SU-DHL-6 (cell line): ENCODE measurements around the gene EPB41L4B.

ENCODE experiments used
- EZH2phosphoT487 ChIP-seq: fragments of 200-600 bp; sonication (generic), shearing (Covaris generic); conservative IDR thresholded peaks from 2 replicates; pipeline ENCODE4 v1.6.1; 2018; ENCODE audit warnings: mild to moderate bottlenecking, antibody characterized with exemption, low read length, moderate library complexity, mixed read lengths
- TF ChIP-seq, protein P1 (sequence below): fragments of 200-600 bp; sonication (generic); IDR thresholded peaks from one replicate; pipeline ENCODE4 v1.5.1; 2017; ENCODE audit warnings: antibody characterized with exemption, mild to moderate bottlenecking, low read length, moderate library complexity; ENCODE audit not compliant: insufficient read depth, poor library complexity, severe bottlenecking

DNA sequence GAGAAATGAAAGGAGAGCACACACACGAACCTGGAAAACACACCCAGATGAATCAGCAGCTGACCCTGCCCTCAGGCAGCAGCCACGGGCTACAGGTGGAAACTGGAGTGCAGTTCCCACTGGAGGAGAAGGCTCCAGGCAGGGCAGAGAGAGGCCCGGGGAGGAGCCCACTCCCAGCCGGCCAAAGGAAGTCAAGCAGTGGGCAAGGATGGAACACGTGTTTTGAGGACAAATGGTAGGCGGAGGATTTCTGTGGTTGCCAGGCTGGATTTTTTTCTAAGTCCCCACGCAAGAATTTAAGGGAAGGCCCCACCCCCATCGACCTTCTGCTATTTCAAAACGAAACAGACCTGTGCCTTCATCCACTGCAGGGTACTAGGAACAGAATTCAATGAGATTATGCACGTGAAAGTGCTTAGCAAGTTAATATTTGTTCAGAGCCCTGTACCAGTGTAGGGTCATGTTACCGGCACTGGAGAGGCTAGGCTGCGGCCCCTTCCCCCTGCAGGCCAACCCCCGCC, 6.8 kb downstream of the EPB41L4B start:
- TF ChIP-seq, protein P1, sequence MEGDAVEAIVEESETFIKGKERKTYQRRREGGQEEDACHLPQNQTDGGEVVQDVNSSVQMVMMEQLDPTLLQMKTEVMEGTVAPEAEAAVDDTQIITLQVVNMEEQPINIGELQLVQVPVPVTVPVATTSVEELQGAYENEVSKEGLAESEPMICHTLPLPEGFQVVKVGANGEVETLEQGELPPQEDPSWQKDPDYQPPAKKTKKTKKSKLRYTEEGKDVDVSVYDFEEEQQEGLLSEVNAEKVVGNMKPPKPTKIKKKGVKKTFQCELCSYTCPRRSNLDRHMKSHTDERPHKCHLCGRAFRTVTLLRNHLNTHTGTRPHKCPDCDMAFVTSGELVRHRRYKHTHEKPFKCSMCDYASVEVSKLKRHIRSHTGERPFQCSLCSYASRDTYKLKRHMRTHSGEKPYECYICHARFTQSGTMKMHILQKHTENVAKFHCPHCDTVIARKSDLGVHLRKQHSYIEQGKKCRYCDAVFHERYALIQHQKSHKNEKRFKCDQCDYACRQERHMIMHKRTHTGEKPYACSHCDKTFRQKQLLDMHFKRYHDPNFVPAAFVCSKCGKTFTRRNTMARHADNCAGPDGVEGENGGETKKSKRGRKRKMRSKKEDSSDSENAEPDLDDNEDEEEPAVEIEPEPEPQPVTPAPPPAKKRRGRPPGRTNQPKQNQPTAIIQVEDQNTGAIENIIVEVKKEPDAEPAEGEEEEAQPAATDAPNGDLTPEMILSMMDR, result no peak
- TF ChIP-seq EZH2phosphoT487, result no peak
